Measurements from ENCODE around the gene FEN1. TPM values are rescaled to one million over a fixed set of nuclear protein-coding genes. Genes with fewer than 3 reads are reported as not detected.

The FEN1 gene
- total and polyA plus RNA-seq, 2 of the 8 experiments (the other 6 are each of a cell fraction or from before 2014, with no cell fraction given), result 52.6 to 86.1 TPM

- no peak for TF ChIP-seq KDM1A (IDR thresholded peaks at IDR 0.05; ENCODE audit: borderline replicate concordance, low read length)
- peak; percentile 87 for TF ChIP-seq NRF1 (IDR thresholded peaks at IDR 0.05; ENCODE audit: low read depth, low read length)
- TF ChIP-seq GTF2F1 (IDR thresholded peaks at IDR 0.05; ENCODE audit: borderline replicate concordance, low read depth, low read length), result no peak
- TF ChIP-seq BCL11A (IDR thresholded peaks at IDR 0.05; ENCODE audit: low read depth in 2 of 2, low read length in 2 of 2), result no peak
- TF ChIP-seq EZH2 (IDR thresholded peaks at IDR 0.05; ENCODE audit: low read depth, low read length, severe bottlenecking), result no peak
- TF ChIP-seq KDM4A (IDR thresholded peaks at IDR 0.05; ENCODE audit: low read depth, low read length, severe bottlenecking), result no peak
- no peak for TF ChIP-seq CBX8 (IDR thresholded peaks at IDR 0.05; ENCODE audit: borderline replicate concordance, low read depth, low read length)
- TF ChIP-seq ASH2L (IDR thresholded peaks at IDR 0.05; ENCODE audit: low read length), result peak; percentile 60
- peak in 1 of 3 experiments; percentile 0; a peak in 1 of 4 replicates for TF ChIP-seq CTCF (IDR thresholded peaks at IDR 0.05; ENCODE audit: control extremely low read depth in 1 of 3, insufficient read depth in 1 of 3, low read depth in 1 of 3, low read length in 3 of 3)
- no peak; the same call in 1 of the 2 replicates for TF ChIP-seq SP1 (IDR thresholded peaks at IDR 0.05; ENCODE audit: low read depth, low read length)
- no peak for TF ChIP-seq JUND (IDR thresholded peaks at IDR 0.05; ENCODE audit: low read length)
- TF ChIP-seq FOSL1 (IDR thresholded peaks at IDR 0.05; ENCODE audit: insufficient read depth, low read depth, low read length), result no peak
- no peak for TF ChIP-seq EGR1 (IDR thresholded peaks at IDR 0.05; ENCODE audit: borderline replicate concordance, low read depth, low read length)
- peak; percentile 42; the same call in 1 of the 2 replicates for TF ChIP-seq SP4 (IDR thresholded peaks at IDR 0.05; ENCODE audit: low read length)
- TF ChIP-seq CEBPB (IDR thresholded peaks at IDR 0.05; ENCODE audit: low read depth, low read length), result 0 out of 2 replicates have a peak, but pooled peaks have one; percentile 2
- no peak for TF ChIP-seq CHD1 (IDR thresholded peaks at IDR 0.05; ENCODE audit: low read depth, low read length)
- TF ChIP-seq MAFK (IDR thresholded peaks at IDR 0.05; ENCODE audit: low read depth, low read length), result no peak
- no peak for TF ChIP-seq ZNF274 (IDR thresholded peaks at IDR 0.05; ENCODE audit: borderline replicate concordance, extremely low read depth, low read length)
- TF ChIP-seq ATF3 (IDR thresholded peaks at IDR 0.05; ENCODE audit: insufficient read depth, low read depth, low read length), result no peak
- no peak for TF ChIP-seq JUN (IDR thresholded peaks at IDR 0.05; ENCODE audit: low read depth, low read length)
Measured at GRCh38 chr11:61814958-61815789, 22.5 kb downstream of the FEN1 start (continued).
